ENCODE measurements around the gene OR10A2.

OR10A2 gene

GRCh38 chr11:6888830-6889229, 26.0 kb downstream of the OR10A2 start:
- H3K23ac ChIP-seq (ENCODE audit: low read length): no peak overlapping the region
- no peaks in the 10 kb centered on the region for H3K9me3 ChIP-seq (ENCODE audit: insufficient read depth, low read depth, low read length)
- H3K4me3 ChIP-seq (ENCODE audit: low read depth, low read length): no peak overlapping the region
- H2BK5ac ChIP-seq (ENCODE audit: low read depth, low read length, poor library complexity): no peak overlapping the region
- H2BK120ac ChIP-seq (ENCODE audit: insufficient read depth, low read length, poor library complexity): no peak overlapping the region
- H2AK5ac ChIP-seq (ENCODE audit: low read length): no peak overlapping the region
- H2BK12ac ChIP-seq (ENCODE audit: low read length): no peak overlapping the region
- no peak overlapping the region for H3K4ac ChIP-seq (ENCODE audit: low read depth, low read length)
- no peak overlapping the region for H3K27ac ChIP-seq (ENCODE audit: low read depth, low read length)
- no peak overlapping the region for H4K12ac ChIP-seq (ENCODE audit: low read depth, low read length)
- H3K18ac ChIP-seq (ENCODE audit: low read length): no peak overlapping the region
- H4K91ac ChIP-seq (ENCODE audit: low read depth, low read length): no peak overlapping the region
- no peak overlapping the region for H2AFZ ChIP-seq (ENCODE audit: insufficient read depth, low read length, poor library complexity)
- H3K9ac ChIP-seq (ENCODE audit: low read length): no peak overlapping the region
- no peaks in the 10 kb centered on the region for H3K27me3 ChIP-seq (ENCODE audit: insufficient read depth, low read length)
- H3K4me1 ChIP-seq (ENCODE audit: control insufficient read depth in 1 of 2, insufficient read depth in 2 of 2, low read length in 2 of 2): no peaks in the 10 kb centered on the region
- H4K8ac ChIP-seq (ENCODE audit: low read depth, low read length): no peak overlapping the region
- no peak for DNase-seq
- no peak overlapping the region for H3K4me2 ChIP-seq (ENCODE audit: low read length)
- H3K79me2 ChIP-seq (ENCODE audit: control insufficient read depth, insufficient read depth, low read length, poor library complexity): no peaks in the 10 kb centered on the region
- WGBS (ENCODE audit: extremely low coverage, insufficient coverage, insufficient read length): no CpG with 5 or more reads among the region's 4 CpGs
- H3K79me1 ChIP-seq (ENCODE audit: low read length): no peaks in the 10 kb centered on the region
- H3K14ac ChIP-seq (ENCODE audit: low read length): no peak overlapping the region
- H3K36me3 ChIP-seq (ENCODE audit: control insufficient read depth in 1 of 2, insufficient read depth in 2 of 2, low read length in 2 of 2): no peaks in the 10 kb centered on the region

DNA sequence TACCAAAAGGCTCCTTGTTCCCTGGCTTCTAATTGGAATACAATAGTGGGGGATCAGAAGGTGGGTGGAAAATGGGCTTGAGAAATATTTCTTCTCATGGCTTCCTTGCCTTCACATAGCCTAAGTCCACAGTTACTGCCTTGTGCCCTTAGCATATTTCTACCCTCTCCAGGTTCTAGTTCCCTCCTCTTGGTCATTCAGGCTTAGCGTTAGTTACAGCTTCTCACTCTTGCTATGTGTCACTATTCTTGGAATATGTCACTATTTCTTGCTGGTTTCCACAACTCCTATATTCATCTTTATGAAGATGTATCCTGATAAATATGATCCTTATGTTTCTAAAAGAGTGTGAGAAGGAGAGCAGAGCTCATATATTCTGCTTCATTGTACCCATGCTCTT, 27.0 kb downstream of the OR10A2 start:
- WGBS (ENCODE audit: extremely low coverage, insufficient coverage, insufficient read length): no CpG with 5 or more reads among the region's 1 CpG
- no peaks in the 10 kb centered on the region for H3K36me3 ChIP-seq (ENCODE audit: control insufficient read depth in 1 of 2, insufficient read depth in 2 of 2, low read length in 2 of 2)

GRCh38 chr11:6892400-6892799, 29.5 kb downstream of the OR10A2 start, which contains the start of gene OR2D2:
OR2D2 (minus strand) TSS chr11:6892500; CDS start chr11:6892500, 0 bp downstream.
- no peak for DNase-seq
- H4K8ac ChIP-seq (ENCODE audit: low read depth, low read length): no peak within 1 kb of the TSS
- H2BK120ac ChIP-seq (ENCODE audit: insufficient read depth, low read length, poor library complexity): no peak within 1 kb of the TSS
- no peak within 1 kb of the TSS for H2BK12ac ChIP-seq (ENCODE audit: low read length)
- H4K91ac ChIP-seq (ENCODE audit: low read depth, low read length): no peak within 1 kb of the TSS
- no peak within 1 kb of the TSS for H3K9ac ChIP-seq (ENCODE audit: low read length)
- no peaks in the 10 kb centered on the region for H3K79me1 ChIP-seq (ENCODE audit: low read length)
- no peaks in the 10 kb centered on the region for H3K36me3 ChIP-seq (ENCODE audit: control insufficient read depth in 1 of 2, insufficient read depth in 2 of 2, low read length in 2 of 2)
- no peaks in the 10 kb centered on the region for H3K79me2 ChIP-seq (ENCODE audit: control insufficient read depth, insufficient read depth, low read length, poor library complexity)
- H3K4me2 ChIP-seq (ENCODE audit: low read length): no peak within 1 kb of the TSS
- no peak within 1 kb of the TSS for H3K27ac ChIP-seq (ENCODE audit: low read depth, low read length)
- no peaks in the 10 kb centered on the region for H3K27me3 ChIP-seq (ENCODE audit: insufficient read depth, low read length)
- no peaks in the 10 kb centered on the region for H3K4me1 ChIP-seq (ENCODE audit: control insufficient read depth in 1 of 2, insufficient read depth in 2 of 2, low read length in 2 of 2)
- no peak within 1 kb of the TSS for H2AK5ac ChIP-seq (ENCODE audit: low read length)
- no peak within 1 kb of the TSS for H3K4me3 ChIP-seq (ENCODE audit: low read depth, low read length)
- H3K14ac ChIP-seq (ENCODE audit: low read length): no peak within 1 kb of the TSS
- no peak within 1 kb of the TSS for H3K18ac ChIP-seq (ENCODE audit: low read length)
- no peak within 1 kb of the TSS for H3K23ac ChIP-seq (ENCODE audit: low read length)
- H4K12ac ChIP-seq (ENCODE audit: low read depth, low read length): no peak within 1 kb of the TSS
- H2BK5ac ChIP-seq (ENCODE audit: low read depth, low read length, poor library complexity): no peak within 1 kb of the TSS
- H3K4ac ChIP-seq (ENCODE audit: low read depth, low read length): no peak within 1 kb of the TSS
- no peak within 1 kb of the TSS for H2AFZ ChIP-seq (ENCODE audit: insufficient read depth, low read length, poor library complexity)
- H3K9me3 ChIP-seq (ENCODE audit: insufficient read depth, low read depth, low read length): no peaks in the 10 kb centered on the region
- WGBS (ENCODE audit: extremely low coverage, insufficient coverage, insufficient read length): no CpG with 5 or more reads among the region's 2 CpGs

More for the DNA sequence above, 27.0 kb downstream of the OR10A2 start:
- Histone ChIP-seq H3K79me1 (ENCODE audit: low read length) (no peaks in the 10 kb centered on the region), H3K9ac (ENCODE audit: low read length) (no peak overlapping the region), H3K4me2 (ENCODE audit: low read length) (no peak overlapping the region), H3K23ac (ENCODE audit: low read length) (no peak overlapping the region), H3K4ac (ENCODE audit: low read depth, low read length) (no peak overlapping the region), H3K9me3 (ENCODE audit: insufficient read depth, low read depth, low read length) (no peaks in the 10 kb centered on the region), H3K4me1 (ENCODE audit: control insufficient read depth in 1 of 2, insufficient read depth in 2 of 2, low read length in 2 of 2) (no peaks in the 10 kb centered on the region), H4K12ac (ENCODE audit: low read depth, low read length) (no peak overlapping the region), H2AK5ac (ENCODE audit: low read length) (no peak overlapping the region), H4K91ac (ENCODE audit: low read depth, low read length) (no peak overlapping the region), H3K27me3 (ENCODE audit: insufficient read depth, low read length) (no peaks in the 10 kb centered on the region), H3K4me3 (ENCODE audit: low read depth, low read length) (no peak overlapping the region), H2BK12ac (ENCODE audit: low read length) (no peak overlapping the region), H3K18ac (ENCODE audit: low read length) (no peak overlapping the region), H4K8ac (ENCODE audit: low read depth, low read length) (no peak overlapping the region), H2BK120ac (ENCODE audit: insufficient read depth, low read length, poor library complexity) (no peak overlapping the region), H2AFZ (ENCODE audit: insufficient read depth, low read length, poor library complexity) (no peak overlapping the region), H3K14ac (ENCODE audit: low read length) (no peak overlapping the region), H3K79me2 (ENCODE audit: control insufficient read depth, insufficient read depth, low read length, poor library complexity) (no peaks in the 10 kb centered on the region), H3K27ac (ENCODE audit: low read depth, low read length) (no peak overlapping the region), H2BK5ac (ENCODE audit: low read depth, low read length, poor library complexity) (no peak overlapping the region)
- no peak for DNase-seq

GRCh38 chr11:6894097-6894496, 31.2 kb downstream of the OR10A2 start:
- H4K12ac ChIP-seq (ENCODE audit: low read depth, low read length): no peak overlapping the region

More at GRCh38 chr11:6894097-6894496, 31.2 kb downstream of the OR10A2 start:
- Histone ChIP-seq H3K9ac (ENCODE audit: low read length) (no peak overlapping the region), H2AK5ac (ENCODE audit: low read length) (no peak overlapping the region), H3K27me3 (ENCODE audit: insufficient read depth, low read length) (no peaks in the 10 kb centered on the region), H4K91ac (ENCODE audit: low read depth, low read length) (no peak overlapping the region), H3K23ac (ENCODE audit: low read length) (no peak overlapping the region), H3K4ac (ENCODE audit: low read depth, low read length) (no peak overlapping the region), H3K4me1 (ENCODE audit: control insufficient read depth in 1 of 2, insufficient read depth in 2 of 2, low read length in 2 of 2) (no peaks in the 10 kb centered on the region), H3K4me2 (ENCODE audit: low read length) (no peak overlapping the region), H2BK5ac (ENCODE audit: low read depth, low read length, poor library complexity) (no peak overlapping the region), H2BK12ac (ENCODE audit: low read length) (no peak overlapping the region), H3K9me3 (ENCODE audit: insufficient read depth, low read depth, low read length) (no peaks in the 10 kb centered on the region), H2AFZ (ENCODE audit: insufficient read depth, low read length, poor library complexity) (no peak overlapping the region), H3K36me3 (ENCODE audit: control insufficient read depth in 1 of 2, insufficient read depth in 2 of 2, low read length in 2 of 2) (no peaks in the 10 kb centered on the region), H3K79me1 (ENCODE audit: low read length) (no peaks in the 10 kb centered on the region), H3K4me3 (ENCODE audit: low read depth, low read length) (no peak overlapping the region), H2BK120ac (ENCODE audit: insufficient read depth, low read length, poor library complexity) (no peak overlapping the region), H3K14ac (ENCODE audit: low read length) (no peak overlapping the region), H3K18ac (ENCODE audit: low read length) (no peak overlapping the region), H4K8ac (ENCODE audit: low read depth, low read length) (no peak overlapping the region), H3K27ac (ENCODE audit: low read depth, low read length) (no peak overlapping the region), H3K79me2 (ENCODE audit: control insufficient read depth, insufficient read depth, low read length, poor library complexity) (no peaks in the 10 kb centered on the region)
- DNase-seq: no peak

All from trophoblast cell (in vitro differentiated cells and primary cell).